Dermis lymphatic vessel endothelial cell (primary cell): ENCODE data around the gene CASS4. TPM values are rescaled to one million over a fixed set of nuclear protein-coding genes. Genes with fewer than 3 reads are reported as not detected.

ENCODE experiments used
- total RNA-seq: library from RNA; depleted of rRNA; stranded (reverse); fragments of >200 nt; gene quantifications from 2 replicates; pipeline ENCODE4 v1.2.1, GENCODE V29; 2014

Gene CASS4, protein sequence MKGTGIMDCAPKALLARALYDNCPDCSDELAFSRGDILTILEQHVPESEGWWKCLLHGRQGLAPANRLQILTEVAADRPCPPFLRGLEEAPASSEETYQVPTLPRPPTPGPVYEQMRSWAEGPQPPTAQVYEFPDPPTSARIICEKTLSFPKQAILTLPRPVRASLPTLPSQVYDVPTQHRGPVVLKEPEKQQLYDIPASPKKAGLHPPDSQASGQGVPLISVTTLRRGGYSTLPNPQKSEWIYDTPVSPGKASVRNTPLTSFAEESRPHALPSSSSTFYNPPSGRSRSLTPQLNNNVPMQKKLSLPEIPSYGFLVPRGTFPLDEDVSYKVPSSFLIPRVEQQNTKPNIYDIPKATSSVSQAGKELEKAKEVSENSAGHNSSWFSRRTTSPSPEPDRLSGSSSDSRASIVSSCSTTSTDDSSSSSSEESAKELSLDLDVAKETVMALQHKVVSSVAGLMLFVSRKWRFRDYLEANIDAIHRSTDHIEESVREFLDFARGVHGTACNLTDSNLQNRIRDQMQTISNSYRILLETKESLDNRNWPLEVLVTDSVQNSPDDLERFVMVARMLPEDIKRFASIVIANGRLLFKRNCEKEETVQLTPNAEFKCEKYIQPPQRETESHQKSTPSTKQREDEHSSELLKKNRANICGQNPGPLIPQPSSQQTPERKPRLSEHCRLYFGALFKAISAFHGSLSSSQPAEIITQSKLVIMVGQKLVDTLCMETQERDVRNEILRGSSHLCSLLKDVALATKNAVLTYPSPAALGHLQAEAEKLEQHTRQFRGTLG
- total RNA-seq, result 0.09 and 0.22 TPM in 2 replicates

DNA sequence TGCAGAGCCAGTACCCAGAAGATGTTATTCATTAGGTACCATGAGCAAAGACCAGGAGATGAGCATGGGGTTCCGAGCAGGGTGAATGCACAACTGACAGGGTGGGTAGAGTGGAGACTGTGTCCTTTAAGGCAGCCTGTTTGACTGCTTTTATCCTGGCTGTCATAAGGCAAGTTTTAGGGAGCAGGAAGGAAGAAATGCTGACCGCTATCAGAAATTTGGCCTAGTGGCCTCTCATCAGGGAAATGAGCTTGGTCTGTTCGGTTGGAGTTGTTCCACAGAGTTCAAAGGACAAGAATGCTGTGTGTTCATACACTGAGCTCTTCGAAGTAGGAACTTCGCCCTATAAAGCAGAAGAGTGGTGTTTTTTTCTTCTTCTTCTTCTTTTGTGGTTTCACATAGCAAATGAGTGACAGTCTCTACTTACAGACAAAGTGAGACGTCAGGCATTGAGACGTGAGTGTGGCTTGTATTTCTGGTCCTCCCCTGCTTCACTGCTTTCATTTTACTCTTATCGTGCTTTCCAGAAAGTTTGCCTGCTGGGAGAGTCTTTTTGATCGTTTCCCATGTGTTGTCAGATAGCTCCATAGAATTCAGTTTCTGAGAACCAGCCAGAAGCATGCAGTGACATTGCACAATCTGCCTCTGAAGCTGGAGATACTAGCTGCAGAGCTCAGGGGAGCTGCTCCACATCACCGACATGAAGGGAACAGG lies at the start of gene CASS4:
TSS of gene CASS4 (plus strand) at position 502 of the 714 bp plus-strand sequence. CDS start at position 701, 199 bp downstream.

GRCh38 chr20:56392132-56392880 lies 19.8 kb upstream of the CASS4 start, which contains the start of the genes AURKA and CSTF1:
Gene AURKA, minus strand, starts transcription at chr20:56392215. Its CDS starts 4,018 bp downstream, at chr20:56388197.
Gene CSTF1, plus strand, starts transcription at chr20:56392645. Its CDS starts 2,908 bp downstream, at chr20:56395553.

GRCh38 chr20:56468316-56469076 lies 56.4 kb downstream of the CASS4 start, which contains the start of gene RTF2:
Gene RTF2, plus strand, starts transcription at chr20:56468627. Its CDS starts 71 bp downstream, at chr20:56468698.

Other genes starting within 250 kb of the CASS4 start
- gene MC3R, start 163.5 kb upstream of the CASS4 start, total RNA-seq, result not detected in 2 replicates
- 21.2 and 36.8 TPM in 2 replicates for gene FAM210B, start 53.3 kb upstream of the CASS4 start, total RNA-seq
- gene AURKA, start 20.0 kb upstream of the CASS4 start, total RNA-seq, result 5.4 and 5.6 TPM in 2 replicates
- gene CSTF1, start 19.6 kb upstream of the CASS4 start, total RNA-seq, result 24.4 and 31.5 TPM in 2 replicates
- gene RTF2, start 56.4 kb downstream of the CASS4 start, total RNA-seq, result 96.3 and 104 TPM in 2 replicates
- gene FAM209A, start 112.5 kb downstream of the CASS4 start, total RNA-seq, result 0.17 and 0.22 TPM in 2 replicates
- gene FAM209B, start 121.0 kb downstream of the CASS4 start, total RNA-seq, result 0.22 TPM in 1 of 2 replicates, not detected in the other
- gene TFAP2C, start 217.0 kb downstream of the CASS4 start, total RNA-seq, result under 0.01 TPM in 1 of 2 replicates, not detected in the other